HFFc6 (cell line): Measurements from ENCODE around the gene IRF9. TPM values are rescaled to one million over a fixed set of nuclear protein-coding genes. Genes with fewer than 3 reads are reported as not detected.

Experiments used
- DNase-seq: peaks from one replicate; pipeline ENCODE4 v3.0.0-alpha.2; 2018
- H3K27ac Mint-ChIP-seq: 2 replicates; pipeline ENCODE4 v1.8.0; 2020; ENCODE audit warnings: mild to moderate bottlenecking, mixed read lengths
- H3K27me3 Mint-ChIP-seq: 2 replicates; pipeline ENCODE4 v1.8.0; 2021; ENCODE audit warnings: mild to moderate bottlenecking, moderate library complexity, mixed read lengths; ENCODE audit not compliant: insufficient read depth
- H3K36me3 Mint-ChIP-seq: 2 replicates; pipeline ENCODE4 v1.8.0; 2021; ENCODE audit warnings: low read depth, mixed read lengths
- H3K4me1 Mint-ChIP-seq: 2 replicates; pipeline ENCODE4 v1.8.0; 2020; ENCODE audit warnings: low read depth, mixed read lengths
- H3K4me3 Mint-ChIP-seq: 2 replicates; pipeline ENCODE4 v1.8.0; 2020; ENCODE audit warnings: mild to moderate bottlenecking, moderate library complexity, mixed read lengths
- H3K9me3 Mint-ChIP-seq: 2 replicates; pipeline ENCODE4 v1.8.0; 2020; ENCODE audit warnings: mild to moderate bottlenecking, mixed read lengths
- CTCF ChIP-seq: fragments of 200-600 bp; sonication (generic); IDR thresholded peaks from 2 replicates; pipeline ENCODE4 v1.5.0; 2021; ENCODE audit warnings: antibody characterized with exemption, mild to moderate bottlenecking
- total RNA-seq, 6 experiments: library from RNA; stranded (reverse); fragmentation: NEBNext Ultra II Directional; extraction: Animal tissue kit (Norgen Biotek cat#: 25700); gene quantifications; 2 replicates in 1 of 6; 3 replicates in 5 of 6; pipeline ENCODE4 v1.2.3, GENCODE V29; 2021

IRF9 gene
- total RNA-seq, 6 experiments from 2014 or later = 23.6 to 38.8 (median 32.3) TPM

- H3K36me3 Mint-ChIP-seq = peaks cover 20% of the 10 kb centered on the region
- H3K9me3 Mint-ChIP-seq = no peaks in the 10 kb centered on the region
- TF ChIP-seq CTCF = no peak
- no peak overlapping the region for H3K27ac Mint-ChIP-seq
- H3K27me3 Mint-ChIP-seq = no peaks in the 10 kb centered on the region; the same call in 1 of the 2 replicates
- no peak overlapping the region for H3K4me3 Mint-ChIP-seq
- H3K4me1 Mint-ChIP-seq = peaks cover 23% of the 10 kb centered on the region
- DNase-seq = no peak
These were observed 4.7 kb downstream of the IRF9 start for GRCh38 chr14:24165785-24166184.

- H3K4me1 Mint-ChIP-seq = peaks cover 6% of the 10 kb centered on the region; the same call in 1 of the 2 replicates
- H3K4me3 Mint-ChIP-seq = no peak overlapping the region
- no peaks in the 10 kb centered on the region; the same call in 1 of the 2 replicates for H3K27me3 Mint-ChIP-seq
- no peak overlapping the region for H3K27ac Mint-ChIP-seq
- peaks cover 14% of the 10 kb centered on the region; the same call in 1 of the 2 replicates for H3K36me3 Mint-ChIP-seq
- H3K9me3 Mint-ChIP-seq = no peaks in the 10 kb centered on the region
- TF ChIP-seq CTCF = no peak
- DNase-seq = no peak
These were observed 6.5 kb downstream of the IRF9 start for GRCh38 chr14:24167469-24168114.

GRCh38 chr14:24171422-24172260 lies 10.6 kb downstream of the IRF9 start, which contains the start of gene REC8:
Gene REC8 (plus strand): TSS chr14:24172080. CDS start chr14:24172553, 473 bp downstream.
- no peak for DNase-seq
- H3K9me3 Mint-ChIP-seq = no peaks in the 10 kb centered on the region
- H3K36me3 Mint-ChIP-seq = peaks cover 10% of the 10 kb centered on the region; the same call in 1 of the 2 replicates
- no peak within 1 kb of the TSS for H3K27ac Mint-ChIP-seq
- no peaks in the 10 kb centered on the region for H3K4me1 Mint-ChIP-seq
- no peak within 1 kb of the TSS for H3K4me3 Mint-ChIP-seq
- H3K27me3 Mint-ChIP-seq = peaks cover 5% of the 10 kb centered on the region
- TF ChIP-seq CTCF = no peak

- Mint-ChIP-seq H3K4me1 (no peaks in the 10 kb centered on the region), H3K9me3 (no peaks in the 10 kb centered on the region), H3K4me3 (no peak overlapping the region), H3K27ac (no peak overlapping the region), H3K36me3 (peaks cover 8% of the 10 kb centered on the region; the same call in 1 of the 2 replicates), H3K27me3 (peaks cover 6% of the 10 kb centered on the region)
- DNase-seq = no peak
- no peak for TF ChIP-seq CTCF
These were observed 11.3 kb downstream of the IRF9 start for GRCh38 chr14:24172261-24172860.

- H3K4me3 Mint-ChIP-seq = no peak overlapping the region
- H3K36me3 Mint-ChIP-seq = peaks cover 5% of the 10 kb centered on the region; the same call in 1 of the 2 replicates
- no peak for DNase-seq
- no peaks in the 10 kb centered on the region for H3K9me3 Mint-ChIP-seq
- no peak overlapping the region for H3K27ac Mint-ChIP-seq
- no peak for TF ChIP-seq CTCF
- no peaks in the 10 kb centered on the region for H3K4me1 Mint-ChIP-seq
- peaks cover 6% of the 10 kb centered on the region for H3K27me3 Mint-ChIP-seq
These were observed 11.8 kb downstream of the IRF9 start for GRCh38 chr14:24172871-24173281.
